B cell (primary cell): ENCODE measurements around the gene TOLLIP.

Experiments used
- EZH2 ChIP-seq: IDR thresholded peaks from 2 replicates; pipeline ENCODE4 v1.6.1; 2012; ENCODE audit warnings: borderline replicate concordance, low read depth, mild to moderate bottlenecking, moderate library complexity, low read length; ENCODE audit not compliant: insufficient read depth, poor library complexity, severe bottlenecking
- TF ChIP-seq, protein P1 (sequence below): fragments of 200-600 bp; IDR thresholded peaks from one replicate; pipeline ENCODE4 v1.8.0; 2022; ENCODE audit warnings: antibody characterized with exemption, mild to moderate bottlenecking

DNA sequence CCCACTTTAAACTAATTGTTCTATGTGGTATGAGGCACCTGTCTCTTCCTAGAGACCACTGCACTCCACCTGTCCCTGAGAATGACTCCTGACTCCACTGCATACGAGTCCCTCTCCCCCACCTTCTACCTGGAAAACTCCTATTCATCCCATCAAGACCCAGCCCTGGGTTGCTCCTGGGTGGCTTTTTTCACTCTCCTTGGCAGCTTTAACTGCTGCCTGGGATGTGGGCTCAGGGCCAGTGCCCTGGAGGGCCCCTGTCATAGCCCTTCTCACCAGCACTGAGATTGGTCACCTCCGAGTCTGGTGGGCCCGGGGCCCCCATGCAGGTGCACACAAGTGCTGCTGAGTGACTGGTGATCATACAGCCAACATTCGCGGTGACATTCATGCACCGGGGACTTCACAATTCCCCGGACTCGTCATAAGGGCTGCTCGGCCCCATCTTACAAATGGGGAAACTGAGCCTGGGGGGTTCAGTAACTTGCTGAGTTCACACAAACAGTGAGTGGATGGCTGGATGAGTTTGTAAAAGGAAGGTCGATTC is 25.9 kb upstream of the TOLLIP start:
- TF ChIP-seq, protein P1, sequence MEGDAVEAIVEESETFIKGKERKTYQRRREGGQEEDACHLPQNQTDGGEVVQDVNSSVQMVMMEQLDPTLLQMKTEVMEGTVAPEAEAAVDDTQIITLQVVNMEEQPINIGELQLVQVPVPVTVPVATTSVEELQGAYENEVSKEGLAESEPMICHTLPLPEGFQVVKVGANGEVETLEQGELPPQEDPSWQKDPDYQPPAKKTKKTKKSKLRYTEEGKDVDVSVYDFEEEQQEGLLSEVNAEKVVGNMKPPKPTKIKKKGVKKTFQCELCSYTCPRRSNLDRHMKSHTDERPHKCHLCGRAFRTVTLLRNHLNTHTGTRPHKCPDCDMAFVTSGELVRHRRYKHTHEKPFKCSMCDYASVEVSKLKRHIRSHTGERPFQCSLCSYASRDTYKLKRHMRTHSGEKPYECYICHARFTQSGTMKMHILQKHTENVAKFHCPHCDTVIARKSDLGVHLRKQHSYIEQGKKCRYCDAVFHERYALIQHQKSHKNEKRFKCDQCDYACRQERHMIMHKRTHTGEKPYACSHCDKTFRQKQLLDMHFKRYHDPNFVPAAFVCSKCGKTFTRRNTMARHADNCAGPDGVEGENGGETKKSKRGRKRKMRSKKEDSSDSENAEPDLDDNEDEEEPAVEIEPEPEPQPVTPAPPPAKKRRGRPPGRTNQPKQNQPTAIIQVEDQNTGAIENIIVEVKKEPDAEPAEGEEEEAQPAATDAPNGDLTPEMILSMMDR: no peak
- TF ChIP-seq EZH2: no peak
